Measurements from ENCODE around the gene PABPC1L.

DNA sequence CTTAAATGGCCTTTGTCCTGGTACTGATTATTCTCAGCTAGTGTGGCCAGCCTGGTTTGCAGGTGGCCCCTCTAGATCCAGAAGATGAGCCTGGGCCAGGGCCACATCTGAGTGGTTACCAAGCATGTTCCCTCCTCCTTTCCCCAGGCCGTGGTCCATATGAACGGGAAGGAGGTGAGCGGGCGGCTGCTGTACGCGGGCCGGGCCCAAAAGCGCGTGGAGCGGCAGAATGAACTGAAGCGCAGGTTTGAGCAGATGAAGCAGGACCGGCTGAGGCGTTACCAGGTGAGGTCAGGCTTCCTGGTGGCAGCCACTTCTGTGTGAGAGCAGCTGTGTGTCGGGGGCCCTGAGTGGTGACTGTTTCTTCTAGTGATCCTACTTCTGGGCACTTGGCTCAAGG lies 11.6 kb downstream of the PABPC1L start:
- TF ChIP-seq, protein P1, sequence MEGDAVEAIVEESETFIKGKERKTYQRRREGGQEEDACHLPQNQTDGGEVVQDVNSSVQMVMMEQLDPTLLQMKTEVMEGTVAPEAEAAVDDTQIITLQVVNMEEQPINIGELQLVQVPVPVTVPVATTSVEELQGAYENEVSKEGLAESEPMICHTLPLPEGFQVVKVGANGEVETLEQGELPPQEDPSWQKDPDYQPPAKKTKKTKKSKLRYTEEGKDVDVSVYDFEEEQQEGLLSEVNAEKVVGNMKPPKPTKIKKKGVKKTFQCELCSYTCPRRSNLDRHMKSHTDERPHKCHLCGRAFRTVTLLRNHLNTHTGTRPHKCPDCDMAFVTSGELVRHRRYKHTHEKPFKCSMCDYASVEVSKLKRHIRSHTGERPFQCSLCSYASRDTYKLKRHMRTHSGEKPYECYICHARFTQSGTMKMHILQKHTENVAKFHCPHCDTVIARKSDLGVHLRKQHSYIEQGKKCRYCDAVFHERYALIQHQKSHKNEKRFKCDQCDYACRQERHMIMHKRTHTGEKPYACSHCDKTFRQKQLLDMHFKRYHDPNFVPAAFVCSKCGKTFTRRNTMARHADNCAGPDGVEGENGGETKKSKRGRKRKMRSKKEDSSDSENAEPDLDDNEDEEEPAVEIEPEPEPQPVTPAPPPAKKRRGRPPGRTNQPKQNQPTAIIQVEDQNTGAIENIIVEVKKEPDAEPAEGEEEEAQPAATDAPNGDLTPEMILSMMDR (CRISPR knock-in tag; IDR thresholded peaks at IDR 0.05), result no peak
- TF ChIP-seq MIXL1 (CRISPR knock-in tag; IDR thresholded peaks at IDR 0.05) (no peak), SOX6 (IDR thresholded peaks at IDR 0.05) (no peak), SOX6 (CRISPR knock-in tag; IDR thresholded peaks at IDR 0.05) (no peak), RBAK (CRISPR knock-in tag; IDR thresholded peaks at IDR 0.05) (no peak), MAFF (IDR thresholded peaks at IDR 0.05; ENCODE audit: low read depth, low read length) (no peak), POLR2AphosphoS5 (IDR thresholded peaks at IDR 0.05; ENCODE audit: low read depth, low read length) (no peak), RAD21 (CRISPR knock-in tag; IDR thresholded peaks at IDR 0.05) (no peak), JUN (CRISPR knock-in tag; IDR thresholded peaks at IDR 0.05) (no peak)

All from HepG2 (cell line).